Muscle of arm (tissue), 12 donors: Measurements from ENCODE around the gene SHCBP1L. TPM values are rescaled to one million over a fixed set of nuclear protein-coding genes. Genes with fewer than 3 reads are reported as not detected.

Experiments used
- DNase-seq: peaks from one replicate; pipeline ENCODE4 v3.0.0-alpha.2; 2013
- polyA plus RNA-seq, 12 donors: library from polyadenylated mRNA; unstranded; fragments of 120-200 nt; gene quantifications; one replicate each; pipeline ENCODE4 v1.2.1, GENCODE V29; 2013; ENCODE audit not compliant: insufficient read length in 12 of 12

SHCBP1L gene
- polyA plus RNA-seq, 12 donors = 0.22 to 1.0 (median 0.46) TPM; not detected in 2

- DNase-seq = no peak
These were observed 61.9 kb downstream of the SHCBP1L start for GRCh38 chr1:182890927-182891610.

- no peak for DNase-seq
These were observed 63.0 kb downstream of the SHCBP1L start for GRCh38 chr1:182889997-182890396.

- no peak for DNase-seq
These were observed 64.0 kb downstream of the SHCBP1L start for GRCh38 chr1:182888736-182889531.

- no peak for DNase-seq
These were observed 66.0 kb downstream of the SHCBP1L start for GRCh38 chr1:182886985-182887384.

- no peak for DNase-seq
These were observed 67.4 kb downstream of the SHCBP1L start for GRCh38 chr1:182885591-182885990.

GRCh38 chr1:182884872-182885271 is 68.1 kb downstream of the SHCBP1L start:
- no peak for DNase-seq

- DNase-seq = no peak
These were observed 75.1 kb downstream of the SHCBP1L start for GRCh38 chr1:182877842-182878241.

GRCh38 chr1:182877331-182877730 is 75.6 kb downstream of the SHCBP1L start:
- DNase-seq = no peak

- no peak for DNase-seq
These were observed 77.1 kb downstream of the SHCBP1L start for GRCh38 chr1:182875889-182876288.

- no peak for DNase-seq
These were observed 80.1 kb downstream of the SHCBP1L start for GRCh38 chr1:182872881-182873280.

- no peak for DNase-seq
These were observed 83.7 kb downstream of the SHCBP1L start for GRCh38 chr1:182869241-182869666.

- DNase-seq = no peak
These were observed 85.1 kb downstream of the SHCBP1L start for GRCh38 chr1:182867861-182868260.

GRCh38 chr1:182863940-182864339 is 89.0 kb downstream of the SHCBP1L start:
- no peak for DNase-seq

GRCh38 chr1:182862827-182863226 is 90.1 kb downstream of the SHCBP1L start:
- DNase-seq = no peak

GRCh38 chr1:182861994-182862393 is 91.0 kb downstream of the SHCBP1L start:
- DNase-seq = no peak

- no peak for DNase-seq
These were observed 92.3 kb downstream of the SHCBP1L start for GRCh38 chr1:182860658-182861057.

GRCh38 chr1:182857212-182857611 is 95.8 kb downstream of the SHCBP1L start:
- no peak for DNase-seq

GRCh38 chr1:182855911-182856310 is 97.1 kb downstream of the SHCBP1L start:
- DNase-seq = no peak

GRCh38 chr1:182851825-182852224 is 101.1 kb downstream of the SHCBP1L start:
- DNase-seq = no peak

GRCh38 chr1:182850319-182850718 is 102.6 kb downstream of the SHCBP1L start:
- DNase-seq = no peak
